Measurements from ENCODE around the gene RAB11FIP4.

RAB11FIP4 gene

GRCh38 chr17:31552568-31552967 is 161.1 kb downstream of the RAB11FIP4 start:
- no peak for DNase-seq (ENCODE audit: insufficient read length, low spot score)
- no peak for TF ChIP-seq CTCF (IDR thresholded peaks at IDR 0.05; ENCODE audit: insufficient read depth, missing control alignments)
- FAIRE-seq: no peak

GRCh38 chr17:31553506-31553905 is 162.0 kb downstream of the RAB11FIP4 start:
- FAIRE-seq (no peak), DNase-seq (ENCODE audit: insufficient read length, low spot score) (no peak)
- no peak for TF ChIP-seq CTCF (IDR thresholded peaks at IDR 0.05; ENCODE audit: insufficient read depth, missing control alignments)

- no peak for FAIRE-seq
- no peak for DNase-seq (ENCODE audit: insufficient read length, low spot score)
- no peak for TF ChIP-seq CTCF (IDR thresholded peaks at IDR 0.05; ENCODE audit: insufficient read depth, missing control alignments)
These were observed 163.5 kb downstream of the RAB11FIP4 start for GRCh38 chr17:31554930-31555329.

GRCh38 chr17:31556969-31557645 is 165.6 kb downstream of the RAB11FIP4 start:
- TF ChIP-seq CTCF (IDR thresholded peaks at IDR 0.05; ENCODE audit: insufficient read depth, missing control alignments): no peak
- DNase-seq (ENCODE audit: insufficient read length, low spot score): no peak
- FAIRE-seq: no peak

GRCh38 chr17:31558748-31559583 is 167.5 kb downstream of the RAB11FIP4 start:
- FAIRE-seq: no peak
- TF ChIP-seq CTCF (IDR thresholded peaks at IDR 0.05; ENCODE audit: insufficient read depth, missing control alignments): peak; percentile 81

GRCh38 chr17:31559584-31560501 is 168.4 kb downstream of the RAB11FIP4 start:
- DNase-seq (ENCODE audit: insufficient read length, low spot score) (no peak), FAIRE-seq (no peak)
- TF ChIP-seq CTCF (IDR thresholded peaks at IDR 0.05; ENCODE audit: insufficient read depth, missing control alignments): no peak

More at GRCh38 chr17:31558748-31559583, 167.5 kb downstream of the RAB11FIP4 start:
- peak; percentile 70 for DNase-seq (ENCODE audit: insufficient read length, low spot score)
